LNCAP (cell line): ENCODE measurements around the gene CTNNAL1.

Experiments
- TF ChIP-seq, protein P1 (sequence below): fragments of 450-650 bp; IDR thresholded peaks from 2 replicates; pipeline ENCODE4 v1.5.1; 2017; ENCODE audit warnings: mild to moderate bottlenecking

CTNNAL1 gene

DNA sequence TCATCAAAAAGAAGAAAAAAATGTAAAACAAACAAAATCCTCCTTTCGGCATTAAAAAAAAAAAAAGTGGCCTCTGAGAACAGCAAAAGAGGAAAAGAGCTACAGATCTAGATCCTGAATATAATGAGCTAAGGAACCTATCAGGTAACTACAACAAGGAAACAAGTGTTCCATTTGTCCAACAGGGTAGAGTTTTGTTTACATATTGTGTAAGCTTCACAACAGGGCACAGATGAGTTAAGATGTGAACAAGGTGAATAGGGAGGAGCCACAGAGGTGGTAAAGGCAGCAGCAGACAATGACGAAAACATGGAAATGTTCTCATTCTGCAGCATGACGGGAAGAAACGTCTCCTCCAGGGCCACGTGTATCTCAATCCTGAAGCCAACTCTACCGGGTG is 93.8 kb downstream of the CTNNAL1 start:
- TF ChIP-seq, protein P1, sequence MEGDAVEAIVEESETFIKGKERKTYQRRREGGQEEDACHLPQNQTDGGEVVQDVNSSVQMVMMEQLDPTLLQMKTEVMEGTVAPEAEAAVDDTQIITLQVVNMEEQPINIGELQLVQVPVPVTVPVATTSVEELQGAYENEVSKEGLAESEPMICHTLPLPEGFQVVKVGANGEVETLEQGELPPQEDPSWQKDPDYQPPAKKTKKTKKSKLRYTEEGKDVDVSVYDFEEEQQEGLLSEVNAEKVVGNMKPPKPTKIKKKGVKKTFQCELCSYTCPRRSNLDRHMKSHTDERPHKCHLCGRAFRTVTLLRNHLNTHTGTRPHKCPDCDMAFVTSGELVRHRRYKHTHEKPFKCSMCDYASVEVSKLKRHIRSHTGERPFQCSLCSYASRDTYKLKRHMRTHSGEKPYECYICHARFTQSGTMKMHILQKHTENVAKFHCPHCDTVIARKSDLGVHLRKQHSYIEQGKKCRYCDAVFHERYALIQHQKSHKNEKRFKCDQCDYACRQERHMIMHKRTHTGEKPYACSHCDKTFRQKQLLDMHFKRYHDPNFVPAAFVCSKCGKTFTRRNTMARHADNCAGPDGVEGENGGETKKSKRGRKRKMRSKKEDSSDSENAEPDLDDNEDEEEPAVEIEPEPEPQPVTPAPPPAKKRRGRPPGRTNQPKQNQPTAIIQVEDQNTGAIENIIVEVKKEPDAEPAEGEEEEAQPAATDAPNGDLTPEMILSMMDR, result no peak

DNA sequence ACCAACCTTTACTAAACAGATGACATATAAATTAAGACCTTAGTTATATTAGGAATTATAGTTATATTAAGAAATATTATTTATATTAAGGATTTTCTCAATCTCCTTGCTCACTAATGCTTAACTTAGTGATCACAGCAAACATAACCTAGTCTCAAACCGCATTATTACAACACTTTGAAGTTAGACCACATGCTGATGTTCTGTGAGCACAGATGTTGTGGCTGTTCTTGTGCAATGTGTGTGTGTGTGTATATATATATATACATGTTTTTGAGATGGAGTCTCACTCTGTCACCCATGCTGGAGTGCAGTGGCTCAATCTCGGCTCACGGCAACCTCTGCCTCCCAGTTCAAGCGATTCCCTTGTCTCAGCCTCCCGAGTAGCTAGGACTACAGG is 99.9 kb downstream of the CTNNAL1 start:
- TF ChIP-seq, protein P1, result no peak

DNA sequence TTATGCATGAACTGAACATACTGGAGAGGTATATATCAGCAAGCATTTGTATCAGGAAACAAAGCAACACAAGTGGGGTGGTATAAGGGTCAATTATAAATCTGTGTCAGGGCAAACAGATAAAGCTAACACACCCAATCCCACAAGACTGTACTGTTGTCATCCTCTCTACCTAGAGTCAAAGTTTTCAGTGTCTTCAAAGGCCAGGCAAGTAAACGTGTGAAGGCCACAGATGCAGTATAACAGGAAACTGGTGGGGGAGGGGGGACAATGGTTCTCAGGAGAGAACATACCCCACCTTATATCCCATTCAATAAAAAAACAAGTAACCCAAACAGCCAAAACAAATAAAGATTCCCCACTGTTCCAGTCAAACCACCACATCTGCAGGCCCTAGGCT is 101.5 kb downstream of the CTNNAL1 start:
- TF ChIP-seq, protein P1, result no peak

DNA sequence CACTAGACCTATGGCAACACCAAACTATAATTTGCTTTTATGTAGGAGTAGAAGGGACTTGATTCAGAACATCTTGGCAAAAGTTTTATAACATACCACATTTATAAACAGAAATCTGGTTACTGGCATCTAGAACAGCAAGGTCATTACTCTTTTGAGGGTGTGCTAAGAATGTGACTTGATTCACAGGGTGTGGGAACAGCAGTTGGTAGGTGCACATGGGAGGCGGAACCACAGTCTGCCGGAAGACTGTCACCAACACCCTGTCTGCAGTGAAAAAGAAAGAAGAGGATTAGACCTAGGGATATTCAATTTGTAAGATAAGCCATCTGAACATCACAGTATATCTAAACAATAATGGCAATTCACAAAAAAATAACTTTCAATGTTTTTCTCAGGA is 102.4 kb downstream of the CTNNAL1 start:
- TF ChIP-seq, protein P1, result no peak

DNA sequence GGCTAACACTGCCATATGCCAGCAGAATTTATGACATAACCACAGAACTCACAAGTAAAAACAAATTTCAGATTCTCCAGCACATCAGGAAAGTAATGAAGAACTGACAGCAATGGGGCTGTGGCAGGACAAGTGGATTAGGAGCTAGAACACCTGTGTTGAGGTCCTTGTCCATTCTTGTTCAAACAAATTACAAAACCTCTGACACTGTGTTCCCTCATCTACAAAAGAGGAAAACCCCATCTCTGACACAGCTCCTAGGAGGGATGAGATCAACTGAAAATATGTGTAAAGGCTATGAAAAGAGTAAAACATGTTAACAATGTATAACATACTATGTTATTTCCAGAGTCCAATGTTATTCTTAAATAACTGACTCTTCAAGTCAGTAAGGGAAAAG is 102.9 kb downstream of the CTNNAL1 start:
- TF ChIP-seq, protein P1, result no peak

DNA sequence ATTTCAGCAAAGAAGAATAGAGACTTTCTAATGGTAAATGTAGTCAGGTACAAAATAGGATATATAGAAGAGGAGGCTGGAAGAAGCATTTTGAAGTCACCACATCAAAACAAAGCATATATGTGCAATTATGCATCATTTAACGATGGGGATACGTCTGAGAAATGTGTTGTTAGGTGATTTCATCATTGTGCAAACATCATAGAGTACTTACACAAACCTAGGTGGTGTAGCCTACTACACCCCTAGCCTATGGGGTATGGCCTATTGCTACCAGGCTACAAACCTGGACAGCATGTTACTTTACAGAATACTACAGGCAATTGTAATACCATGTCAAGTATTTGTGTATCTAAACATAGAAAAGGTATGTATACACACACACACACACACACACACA is 107.8 kb downstream of the CTNNAL1 start:
- TF ChIP-seq, protein P1, result no peak

DNA sequence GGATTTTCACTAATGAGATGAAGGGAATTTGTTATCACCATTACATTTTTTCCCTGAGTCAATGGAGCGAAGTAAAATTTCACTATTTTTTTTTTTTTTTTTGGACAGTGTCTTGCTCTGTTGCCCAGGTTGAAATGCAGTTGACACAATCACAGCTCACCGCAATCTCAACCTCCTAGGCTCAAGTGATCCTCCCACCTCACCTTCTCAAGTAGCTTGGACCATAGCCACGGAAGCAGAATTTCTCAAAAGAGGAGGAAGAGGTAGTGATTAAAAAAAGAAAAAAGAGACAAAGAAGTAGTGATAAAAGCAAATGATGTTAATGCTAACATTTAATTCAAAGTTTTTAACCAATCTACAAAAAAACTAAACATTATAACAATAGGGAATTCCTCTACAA is 109.1 kb downstream of the CTNNAL1 start:
- TF ChIP-seq, protein P1, result no peak

DNA sequence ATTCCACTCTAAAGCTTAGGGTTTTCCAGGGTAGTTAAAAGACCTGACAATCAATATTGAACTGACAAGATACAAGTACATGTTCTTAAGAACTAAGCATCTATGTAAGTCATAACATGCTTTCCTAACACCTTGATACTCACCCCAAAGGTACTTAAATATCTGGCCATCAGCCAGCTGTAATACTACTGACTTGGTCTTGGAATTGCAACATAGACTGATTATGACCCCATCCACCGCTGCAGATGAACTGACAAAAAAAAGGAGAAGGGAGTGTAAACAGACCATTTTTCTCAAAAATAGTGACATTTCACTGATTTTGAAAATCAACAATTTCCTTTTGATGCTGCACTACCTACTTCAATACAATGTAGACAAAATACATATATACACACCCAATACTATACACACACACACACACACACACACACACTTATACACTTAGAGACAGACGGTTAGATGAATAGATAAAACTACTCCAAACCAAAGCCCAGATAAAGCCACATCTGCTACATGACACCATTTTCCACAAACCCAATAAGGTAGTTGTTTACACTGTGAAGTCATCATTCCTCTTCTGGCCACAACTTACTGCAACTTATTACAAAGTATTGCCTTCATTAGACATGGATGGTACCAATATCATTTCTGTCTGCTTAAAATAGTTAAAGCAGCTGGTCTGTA is 109.7 kb downstream of the CTNNAL1 start:
- TF ChIP-seq, protein P1, result no peak
